Subcutaneous adipose tissue (tissue), 4 donors: ENCODE measurements around the gene ADAMTSL5. TPM values are rescaled to one million over a fixed set of nuclear protein-coding genes. Genes with fewer than 3 reads are reported as not detected.

Experiments used
- CTCF ChIP-seq: fragments of 450-650 bp; IDR thresholded peaks from one replicate; pipeline ENCODE4 v1.5.1; 2016; ENCODE audit warnings: low read depth, mild to moderate bottlenecking, control low read depth, antibody characterized with exemption, moderate library complexity
- total RNA-seq, 4 donors: library from RNA; depleted of rRNA; stranded (reverse); fragments of >200 nt; gene quantifications; one replicate each; pipeline ENCODE4 v1.1.0, GENCODE V29; 2016

ADAMTSL5 gene
- total RNA-seq, 4 donors from 2014 or later: 0.51 to 1.3 TPM; not detected in 2

- no peak for TF ChIP-seq CTCF
Observed at GRCh38 chr19:1456121-1456900, 56.5 kb downstream of the ADAMTSL5 start.

- no peak for TF ChIP-seq CTCF
Observed at GRCh38 chr19:1455336-1456120, 57.3 kb downstream of the ADAMTSL5 start.

Other genes starting within 250 kb of the ADAMTSL5 start
- gene CIRBP, start 243.7 kb downstream of the ADAMTSL5 start, total RNA-seq: 100 to 1,000 TPM; 159 to 753 (median 413) TPM
- 10 to 100 TPM; 37.4 to 76.7 (median 46.7) TPM for gene FAM174C, start 237.5 kb downstream of the ADAMTSL5 start, total RNA-seq
- not detected for gene EFNA2, start 227.1 kb downstream of the ADAMTSL5 start, total RNA-seq
- 100 to 1,000 TPM in 2 of 4 donors, 10 to 100 TPM in 2; 38.5 to 105 (median 95.6) TPM for gene NDUFS7, start 129.1 kb downstream of the ADAMTSL5 start, total RNA-seq
- 10 to 100 TPM in 3 of 4 donors, 1 to 10 TPM in 1; 4.2 to 29.3 (median 17.2) TPM for gene GAMT, start 111.5 kb downstream of the ADAMTSL5 start, total RNA-seq
- 10 to 100 TPM; 25.8 to 46.7 (median 33.6) TPM for gene DAZAP1, start 105.4 kb downstream of the ADAMTSL5 start, total RNA-seq
- gene RPS15, start 74.6 kb downstream of the ADAMTSL5 start, total RNA-seq: 1,000 to 10,000 TPM; 2,032 to 3,816 (median 2,914) TPM
- gene APC2, start 62.9 kb downstream of the ADAMTSL5 start, total RNA-seq: under 1 TPM in 3 of 4 donors, not detected in 1; 0.17 to 0.22 (median 0.19) TPM
- 10 to 100 TPM in 3 of 4 donors, 1 to 10 TPM in 1; 2.9 to 29.4 (median 19.5) TPM for gene C19orf25, start 33.8 kb downstream of the ADAMTSL5 start, total RNA-seq
- gene PCSK4, start 22.7 kb downstream of the ADAMTSL5 start, total RNA-seq: 1 to 10 TPM in 3 of 4 donors, under 1 TPM in 1; 0.65 to 2.6 (median 1.8) TPM
- 10 to 100 TPM in 1 of 4 donors, 1 to 10 TPM in 3; 3.1 to 19.0 (median 3.7) TPM for gene REEP6, start 21.8 kb downstream of the ADAMTSL5 start, total RNA-seq
- gene PLK5, start 11.1 kb upstream of the ADAMTSL5 start, total RNA-seq: not detected
- 1 to 10 TPM; 4.9 to 7.9 (median 6.5) TPM for gene MEX3D, start 55.3 kb upstream of the ADAMTSL5 start, total RNA-seq
- 10 to 100 TPM; 31.0 to 83.6 (median 35.5) TPM for gene MBD3, start 79.8 kb upstream of the ADAMTSL5 start, total RNA-seq
- 10 to 100 TPM; 55.0 to 76.8 (median 73.8) TPM for gene UQCR11, start 92.4 kb upstream of the ADAMTSL5 start, total RNA-seq
- gene TCF3, start 139.6 kb upstream of the ADAMTSL5 start, total RNA-seq: 10 to 100 TPM; 13.0 to 34.8 (median 22.9) TPM
- not detected for gene ONECUT3, start 240.5 kb upstream of the ADAMTSL5 start, total RNA-seq